CD14-positive monocyte (primary cell): ENCODE data around the gene HS3ST6. TPM values are rescaled to one million over a fixed set of nuclear protein-coding genes. Genes with fewer than 3 reads are reported as not detected.

ENCODE experiments used
- DNase-seq, 3 donors: peaks; one replicate each; pipeline ENCODE4 v3.0.0-alpha.2; 2011 to 2022
- H2AFZ ChIP-seq: 2 replicates; pipeline ENCODE4 v1.6.0; 2012; ENCODE audit warnings: mild to moderate bottlenecking, low read depth, low read length, inconsistent platforms; ENCODE audit not compliant: insufficient read depth, poor library complexity, severe bottlenecking
- H3K27ac ChIP-seq, 2 donors: 1 replicate in 1 of 2; 2 replicates in 1 of 2; pipeline ENCODE4 v1.5.1; 2012 to 2013; ENCODE audit warnings: low read length in 2 of 2, control low read depth in 1 of 2, inconsistent platforms in 1 of 2, low read depth in 1 of 2, mild to moderate bottlenecking in 1 of 2
- H3K27me3 ChIP-seq, 2 donors: one replicate each; pipeline versions ENCODE4 v1.6.0 to v1.6.1; 2011 to 2013; ENCODE audit warnings: low read length in 2 of 2; ENCODE audit not compliant: control insufficient read depth in 2 of 2, insufficient read depth in 2 of 2
- H3K36me3 ChIP-seq, 2 donors: replicated peaks in 1 of 2; 1 replicate in 1 of 2; 2 replicates in 1 of 2; pipeline versions ENCODE4 v1.5.1 to v1.6.1; 2012 to 2013; ENCODE audit warnings: low read length in 2 of 2, control low read depth in 1 of 2, inconsistent platforms in 1 of 2, mild to moderate bottlenecking in 1 of 2; ENCODE audit not compliant: insufficient read depth in 2 of 2, control insufficient read depth in 1 of 2
- H3K4me1 ChIP-seq, 2 donors: 1 replicate in 1 of 2; 2 replicates in 1 of 2; pipeline versions ENCODE4 v1.5.1 to v1.6.1; 2012 to 2013; ENCODE audit warnings: low read length in 2 of 2, control low read depth in 1 of 2, inconsistent platforms in 1 of 2, mild to moderate bottlenecking in 1 of 2, moderate library complexity in 1 of 2; ENCODE audit not compliant: insufficient read depth in 2 of 2, control insufficient read depth in 1 of 2
- H3K4me2 ChIP-seq: replicated peaks from 2 replicates; pipeline ENCODE3; 2012; ENCODE audit warnings: low read length, moderate library complexity, mild to moderate bottlenecking; ENCODE audit not compliant: poor library complexity, severe bottlenecking; ENCODE audit errors: extremely low read depth
- H3K4me3 ChIP-seq, 3 experiments: fragments of 200-600 bp in 1 of 3; sonication (generic) in 1 of 3; replicated peaks in 1 of 3; 1 replicate in 2 of 3; 2 replicates in 1 of 3; pipeline ENCODE4 v1.5.1; 2011 to 2013; ENCODE audit warnings: low read length in 3 of 3, mild to moderate bottlenecking in 3 of 3, control low read depth in 2 of 3, low read depth in 2 of 3, inconsistent platforms in 1 of 3, moderate library complexity in 1 of 3
- H3K79me2 ChIP-seq: 2 replicates; pipeline ENCODE4 v1.6.0; 2012; ENCODE audit warnings: mild to moderate bottlenecking, control low read depth, inconsistent platforms, low read length, moderate library complexity; ENCODE audit not compliant: insufficient read depth
- H3K9ac ChIP-seq: 2 replicates; pipeline ENCODE4 v1.6.0; 2017; ENCODE audit warnings: low read length, mild to moderate bottlenecking; ENCODE audit not compliant: insufficient read depth, poor library complexity, severe bottlenecking
- H3K9me3 ChIP-seq, 2 donors: replicated peaks in 1 of 2; 1 replicate in 1 of 2; 2 replicates in 1 of 2; pipeline versions ENCODE4 v1.5.1 to v1.6.1; 2012 to 2013; ENCODE audit warnings: low read length in 2 of 2, control low read depth in 1 of 2; ENCODE audit not compliant: control insufficient read depth in 1 of 2, insufficient read depth in 1 of 2
- H4K20me1 ChIP-seq: 2 replicates; pipeline ENCODE4 v1.6.0; 2012; ENCODE audit warnings: mild to moderate bottlenecking, low read length, control low read depth, moderate library complexity; ENCODE audit not compliant: insufficient read depth
- H3K27ac Mint-ChIP-seq, 7 donors: one replicate each; pipeline ENCODE4 v1.8.0; 2020; ENCODE audit warnings: mild to moderate bottlenecking in 7 of 7, mixed read lengths in 7 of 7, moderate library complexity in 6 of 7, inconsistent platforms in 2 of 7
- H3K27me3 Mint-ChIP-seq, 3 donors: one replicate each; pipeline ENCODE4 v1.8.0; 2021 to 2022; ENCODE audit warnings: low read depth in 3 of 3, mild to moderate bottlenecking in 3 of 3, mixed read lengths in 3 of 3, moderate library complexity in 3 of 3, inconsistent platforms in 1 of 3
- H3K36me3 Mint-ChIP-seq, 2 donors: one replicate each; pipeline ENCODE4 v1.8.0; 2020; ENCODE audit warnings: mixed read lengths in 2 of 2, inconsistent platforms in 1 of 2, mild to moderate bottlenecking in 1 of 2
- H3K4me1 Mint-ChIP-seq: one replicate; pipeline ENCODE4 v1.8.0; 2020; ENCODE audit warnings: mild to moderate bottlenecking, mixed read lengths
- H3K4me3 Mint-ChIP-seq, 2 donors: one replicate each; pipeline ENCODE4 v1.8.0; 2020; ENCODE audit warnings: mild to moderate bottlenecking in 2 of 2, mixed read lengths in 2 of 2, moderate library complexity in 1 of 2
- H3K9me3 Mint-ChIP-seq, 7 donors: one replicate each; pipeline ENCODE4 v1.8.0; 2020 to 2022; ENCODE audit warnings: mixed read lengths in 7 of 7, mild to moderate bottlenecking in 6 of 7, moderate library complexity in 6 of 7, inconsistent platforms in 2 of 7
- WGBS: methylation state at CpG from one replicate; pipeline ENCODE4 v1.1.5; 2013; ENCODE audit warnings: missing lambda C conversion rate; ENCODE audit not compliant: insufficient coverage; 5-methylcytosine and 5-hydroxymethylcytosine counted together
- intact Hi-C, 2 donors: fragments of 100-400 bp; cut with micrococcal nuclease; formaldehyde crosslinking; loops; one replicate each; pipeline versions ENCODE4 v1.15.0 to v1.15.1; 2023
- polyA plus RNA-seq, 3 donors: library from polyadenylated mRNA; depleted of rRNA in 1 of 3; unstranded in 2 of 3; stranded (reverse) in 1 of 3; fragments of 300-500 nt in 2 of 3; fragments of >200 nt in 1 of 3; fragmentation: Illumina TruSeq in 2 of 3; gene quantifications; 1 replicate in 2 of 3; 2 replicates in 1 of 3; pipeline ENCODE4 v1.2.3, GENCODE V29; 2012 to 2021
- TF ChIP-seq, protein P1 (sequence below): fragments of 200-600 bp; IDR thresholded peaks from one replicate; pipeline ENCODE4 v1.8.0; 2022; ENCODE audit warnings: antibody characterized with exemption, mild to moderate bottlenecking

HS3ST6 gene
- polyA plus RNA-seq, 3 donors = not detected

DNA sequence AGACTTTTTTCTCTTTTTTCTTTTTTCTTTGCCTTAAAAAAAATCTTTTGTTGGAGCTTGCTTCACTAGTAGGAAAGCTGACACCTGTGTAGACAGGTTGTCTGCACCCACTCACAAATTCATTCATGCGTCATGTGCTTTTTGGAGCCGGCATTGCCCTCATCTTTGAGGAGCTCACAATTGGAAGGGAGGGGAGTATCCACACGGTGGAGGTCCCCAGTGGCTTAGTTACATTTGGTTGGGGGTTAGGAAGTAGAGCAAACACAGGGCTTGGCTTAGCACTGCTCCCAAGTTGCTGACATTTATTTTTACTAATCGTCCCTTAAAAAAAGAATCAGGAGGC lies 27.5 kb downstream of the HS3ST6 start:
- Histone ChIP-seq H3K4me1 (no peaks in the 10 kb centered on the region), H4K20me1 (no peaks in the 10 kb centered on the region), H3K4me3 (no peak overlapping the region), H3K79me2 (no peaks in the 10 kb centered on the region), H3K27ac (no peak overlapping the region), H3K9ac (no peak overlapping the region), H2AFZ (no peak overlapping the region), H3K36me3 (no peaks in the 10 kb centered on the region), H3K27me3 (no peaks in the 10 kb centered on the region), H3K9me3 (no peaks in the 10 kb centered on the region), H3K4me2 (no peak overlapping the region)
- Mint-ChIP-seq H3K4me1 (no peaks in the 10 kb centered on the region), H3K27ac (no peak overlapping the region), H3K4me3 (no peak overlapping the region), H3K9me3 (no peaks in the 10 kb centered on the region), H3K27me3 (peaks cover 21 to 42% (median 26%) of the 10 kb centered on the region in 3 donors), H3K36me3 (no peaks in the 10 kb centered on the region)
- no peak for DNase-seq
- TF ChIP-seq, protein P1, sequence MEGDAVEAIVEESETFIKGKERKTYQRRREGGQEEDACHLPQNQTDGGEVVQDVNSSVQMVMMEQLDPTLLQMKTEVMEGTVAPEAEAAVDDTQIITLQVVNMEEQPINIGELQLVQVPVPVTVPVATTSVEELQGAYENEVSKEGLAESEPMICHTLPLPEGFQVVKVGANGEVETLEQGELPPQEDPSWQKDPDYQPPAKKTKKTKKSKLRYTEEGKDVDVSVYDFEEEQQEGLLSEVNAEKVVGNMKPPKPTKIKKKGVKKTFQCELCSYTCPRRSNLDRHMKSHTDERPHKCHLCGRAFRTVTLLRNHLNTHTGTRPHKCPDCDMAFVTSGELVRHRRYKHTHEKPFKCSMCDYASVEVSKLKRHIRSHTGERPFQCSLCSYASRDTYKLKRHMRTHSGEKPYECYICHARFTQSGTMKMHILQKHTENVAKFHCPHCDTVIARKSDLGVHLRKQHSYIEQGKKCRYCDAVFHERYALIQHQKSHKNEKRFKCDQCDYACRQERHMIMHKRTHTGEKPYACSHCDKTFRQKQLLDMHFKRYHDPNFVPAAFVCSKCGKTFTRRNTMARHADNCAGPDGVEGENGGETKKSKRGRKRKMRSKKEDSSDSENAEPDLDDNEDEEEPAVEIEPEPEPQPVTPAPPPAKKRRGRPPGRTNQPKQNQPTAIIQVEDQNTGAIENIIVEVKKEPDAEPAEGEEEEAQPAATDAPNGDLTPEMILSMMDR = no peak
- no CpG with 5 or more reads among the region's 4 CpGs for WGBS
- intact Hi-C loops = no loop called here

DNA sequence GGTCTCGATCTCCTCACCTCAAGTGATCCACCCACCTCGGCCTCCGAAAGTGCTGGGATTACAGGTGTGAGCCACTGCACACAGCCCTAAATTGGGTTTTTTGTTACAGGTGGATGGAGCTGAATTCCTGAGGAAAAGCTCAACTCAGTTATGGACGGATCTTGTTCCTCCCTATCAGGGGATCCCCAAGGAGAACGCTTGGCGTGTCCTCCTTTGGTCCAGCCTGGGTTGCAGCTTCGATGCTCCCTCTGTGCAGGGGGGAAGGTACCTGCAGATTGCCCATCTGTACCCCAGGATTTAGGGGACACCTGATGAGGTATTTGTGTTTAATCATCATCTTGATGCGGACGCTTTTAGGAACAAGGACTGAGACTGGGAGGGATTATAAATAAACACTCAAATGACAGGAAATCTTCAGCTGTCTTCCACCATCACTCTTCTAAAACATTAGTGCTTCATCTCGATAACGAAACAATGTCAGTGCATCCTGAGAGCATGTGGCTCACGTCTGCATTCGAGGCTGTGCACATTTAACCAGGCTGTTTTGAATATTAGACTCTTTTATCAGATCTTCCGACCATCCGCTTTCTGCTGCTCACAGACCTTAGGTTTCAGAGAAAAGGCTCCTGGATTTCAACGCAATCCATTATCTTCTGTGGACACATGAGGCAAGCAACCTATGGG lies 28.0 kb downstream of the HS3ST6 start:
- WGBS = 61% methylated on average over 7 of the region's 16 CpGs
- Histone ChIP-seq H3K9me3 (no peaks in the 10 kb centered on the region), H3K79me2 (no peaks in the 10 kb centered on the region), H3K27ac (no peak overlapping the region), H4K20me1 (no peaks in the 10 kb centered on the region), H3K4me3 (no peak overlapping the region), H3K4me2 (no peak overlapping the region), H2AFZ (no peak overlapping the region), H3K4me1 (no peaks in the 10 kb centered on the region), H3K27me3 (no peaks in the 10 kb centered on the region), H3K9ac (no peak overlapping the region), H3K36me3 (no peaks in the 10 kb centered on the region)
- no peak for DNase-seq
- H3K4me1 Mint-ChIP-seq = no peaks in the 10 kb centered on the region
- H3K9me3 Mint-ChIP-seq = no peaks in the 10 kb centered on the region
- intact Hi-C loops = no loop called here
- no peaks in the 10 kb centered on the region for H3K36me3 Mint-ChIP-seq
- H3K4me3 Mint-ChIP-seq = peak overlapping the region in 1 of 2 donors; percentile 47
- TF ChIP-seq, protein P1 = no peak
- H3K27me3 Mint-ChIP-seq = peaks cover 22 to 42% (median 24%) of the 10 kb centered on the region in 3 donors
- no peak overlapping the region for H3K27ac Mint-ChIP-seq
